HCT116 (cell line): ENCODE data around the gene MYO16. TPM values are rescaled to one million over a fixed set of nuclear protein-coding genes. Genes with fewer than 3 reads are reported as not detected.

Experiments
- ATAC-seq: fragments of 200-7000 bp; cut with Tn5 transposase; 2 replicates; pipeline ENCODE4 v1.9.1; 2020; ENCODE audit warnings: mild to moderate bottlenecking, moderate library complexity
- BruUV-seq: library from RNA; stranded (reverse); fragments of 400-500 nt; replicated peaks from 2 replicates; lab custom pipeline; 2021; lab: Mats Ljungman, UMichigan
- CTCF ChIA-PET: fragments of 300-600 bp; sonication (Branson Sonifier 250); formaldehyde crosslinking; loops from one replicate; lab custom pipeline; 2021; ENCODE audit warnings: antibody characterized with exemption; lab: Charles Lee
- POLR2A ChIA-PET: fragments of 300-600, 350-600 bp; sonication (Branson Sonifier 250); formaldehyde crosslinking; loops from one replicate; lab custom pipeline; 2021; ENCODE audit warnings: antibody characterized with exemption; lab: Charles Lee
- RAD21 ChIA-PET, 2 experiments: fragments of 300-600 bp; sonication (Branson Sonifier 250); formaldehyde crosslinking; loops; one replicate each; lab custom pipeline; 2023; ENCODE audit warnings: low total read pairs in 2 of 2; ENCODE audit not compliant: uncharacterized antibody in 2 of 2, unreplicated experiment in 2 of 2, low non-redundant PET in 1 of 2; lab: Charles Lee
- DNase-seq: peaks from one replicate; pipeline ENCODE4 v3.0.0-alpha.2; 2010; ENCODE audit warnings: low read depth, low spot score
- H2AFZ ChIP-seq: fragments of 200-600 bp; shearing (Covaris generic), sonication (generic); 2 replicates; pipeline ENCODE4 v1.6.1; 2017; ENCODE audit warnings: low read depth, mixed run types, mixed read lengths, antibody characterized with exemption, low read length; ENCODE audit not compliant: poor library complexity, severe bottlenecking
- H3K27ac ChIP-seq: 2 replicates; pipeline ENCODE4 v1.5.1; 2012; ENCODE audit warnings: low read depth, low read length
- H3K27me3 ChIP-seq: fragments of 200-600 bp; sonication (generic); 2 replicates; pipeline ENCODE4 v1.6.1; 2016; ENCODE audit warnings: mixed run types, low read length, mixed read lengths; ENCODE audit not compliant: insufficient read depth
- H3K36me3 ChIP-seq, 2 experiments: fragments of 200-500 bp in 1 of 2; fragments of 200-600 bp in 1 of 2; sonication (Bioruptor generic) in 1 of 2; sonication (generic) in 1 of 2; 2 replicates each; pipeline versions ENCODE4 v1.5.1 to v1.6.1; 2014 to 2016; ENCODE audit warnings: low read length in 2 of 2, inconsistent platforms in 1 of 2, mixed read lengths in 1 of 2, mixed run types in 1 of 2; ENCODE audit not compliant: insufficient read depth in 2 of 2, control insufficient read depth in 1 of 2
- H3K4me1 ChIP-seq, 2 experiments: fragments of 200-600 bp in 1 of 2; sonication (generic) in 1 of 2; 2 replicates each; pipeline versions ENCODE4 v1.5.1 to v1.6.1; 2012 to 2017; ENCODE audit warnings: low read length in 2 of 2, inconsistent platforms in 1 of 2, mild to moderate bottlenecking in 1 of 2, mixed read lengths in 1 of 2, mixed run types in 1 of 2, moderate library complexity in 1 of 2; ENCODE audit not compliant: insufficient read depth in 2 of 2, control insufficient read depth in 1 of 2
- H3K4me2 ChIP-seq: fragments of 200-600 bp; sonication (generic); 2 replicates; pipeline ENCODE4 v1.6.1; 2017; ENCODE audit warnings: mixed run types, low read length, mixed read lengths
- H3K4me3 ChIP-seq, 2 experiments: fragments of 200-600 bp in 1 of 2; sonication (generic) in 1 of 2; replicated peaks in 1 of 2; 2 replicates each; pipeline ENCODE4 v1.5.1; 2011 to 2016; ENCODE audit warnings: low read length in 2 of 2, control low read depth in 1 of 2, low read depth in 1 of 2, mild to moderate bottlenecking in 1 of 2, mixed read lengths in 1 of 2, mixed run types in 1 of 2
- H3K79me2 ChIP-seq: fragments of 200-600 bp; sonication (generic); 2 replicates; pipeline ENCODE4 v1.6.1; 2017; ENCODE audit warnings: mild to moderate bottlenecking, mixed run types, low read length, moderate library complexity, mixed read lengths; ENCODE audit not compliant: insufficient read depth
- H3K9ac ChIP-seq: fragments of 200-600 bp; sonication (generic); 2 replicates; pipeline ENCODE4 v1.6.1; 2016; ENCODE audit warnings: low read length, mixed read lengths
- H3K9me2 ChIP-seq: fragments of 200-600 bp; sonication (generic), shearing (Covaris generic); 2 replicates; pipeline ENCODE4 v1.6.1; 2017; ENCODE audit warnings: mixed run types, mild to moderate bottlenecking, moderate library complexity; ENCODE audit not compliant: insufficient read depth
- H3K9me3 ChIP-seq, 2 experiments: fragments of 200-500 bp in 1 of 2; fragments of 200-600 bp in 1 of 2; sonication (Bioruptor generic) in 1 of 2; sonication (generic) in 1 of 2; 2 replicates each; pipeline ENCODE4 v1.6.1; 2014 to 2017; ENCODE audit warnings: low read length in 2 of 2, mixed read lengths in 2 of 2, inconsistent platforms in 1 of 2, low read depth in 1 of 2, mild to moderate bottlenecking in 1 of 2, mixed run types in 1 of 2, moderate library complexity in 1 of 2; ENCODE audit not compliant: control insufficient read depth in 1 of 2, insufficient read depth in 1 of 2
- H4K20me1 ChIP-seq: fragments of 200-600 bp; sonication (generic), shearing (Covaris generic); 2 replicates; pipeline ENCODE4 v1.6.1; 2017; ENCODE audit warnings: mixed run types, mild to moderate bottlenecking, moderate library complexity; ENCODE audit not compliant: insufficient read depth
- FOSL1 ChIP-seq: IDR thresholded peaks from 2 replicates; pipeline ENCODE4 v1.6.1; 2012; ENCODE audit warnings: low read depth
- MAX ChIP-seq: IDR thresholded peaks from 2 replicates; pipeline ENCODE4 v1.6.1; 2012
- REST ChIP-seq: IDR thresholded peaks from 2 replicates; pipeline ENCODE4 v1.6.1; 2012; ENCODE audit warnings: low read depth
- YY1 ChIP-seq: IDR thresholded peaks from 2 replicates; pipeline ENCODE4 v1.6.1; 2011; ENCODE audit warnings: low read length, low read depth, moderate library complexity, mild to moderate bottlenecking; ENCODE audit not compliant: insufficient replicate concordance; ENCODE audit errors: extremely low read depth
- ZBTB33 ChIP-seq: IDR thresholded peaks from 2 replicates; pipeline ENCODE4 v1.6.1; 2011; ENCODE audit warnings: mild to moderate bottlenecking, low read length, moderate library complexity; ENCODE audit not compliant: insufficient replicate concordance; ENCODE audit errors: extremely low read depth
- intact Hi-C: fragments of 100-400 bp; cut with micrococcal nuclease; formaldehyde crosslinking; loops from 2 replicates; pipeline ENCODE4 v1.10.0; 2022
- total RNA-seq: library from RNA; stranded (reverse); gene quantifications from one replicate; pipeline ENCODE4 v1.2.1, GENCODE V29; 2021; ENCODE audit not compliant: unreplicated experiment

MYO16 gene
- total RNA-seq, 1 experiment from 2014 or later = 0.07 TPM

- H3K9ac ChIP-seq = no peak overlapping the region
- H3K4me3 ChIP-seq = no peak overlapping the region
- no peaks in the 10 kb centered on the region for H3K27me3 ChIP-seq
- no peaks in the 10 kb centered on the region for H3K79me2 ChIP-seq
- H3K9me2 ChIP-seq = no peaks in the 10 kb centered on the region
- no peaks in the 10 kb centered on the region for H3K4me1 ChIP-seq
- H3K27ac ChIP-seq = no peak overlapping the region
- ChIA-PET POLR2A (no interaction called here), CTCF (no interaction called here), RAD21 (no interaction called here)
- DNase-seq = no peak
- H4K20me1 ChIP-seq = no peaks in the 10 kb centered on the region
- ATAC-seq = no peak
- intact Hi-C loops = no loop called here
- H3K9me3 ChIP-seq = no peaks in the 10 kb centered on the region
- TF ChIP-seq ZBTB33 = no peak
- no peak for TF ChIP-seq MAX
- TF ChIP-seq FOSL1 = no peak
- TF ChIP-seq REST = no peak
- no peak for TF ChIP-seq YY1
- H2AFZ ChIP-seq = no peak overlapping the region
- BruUV-seq = no TSS peak
- no peaks in the 10 kb centered on the region for H3K36me3 ChIP-seq
- no peak overlapping the region for H3K4me2 ChIP-seq
Measured at GRCh38 chr13:108690726-108691125, 61.3 kb downstream of the MYO16 start.
